ENCODE measurements around the gene MPZ.
"Not testable (repeated sequence)": the region's sequence is repeated elsewhere in the genome, so short reads cannot be mapped to it uniquely, and the experiment has no call there.

- TF ChIP-seq, protein P1, sequence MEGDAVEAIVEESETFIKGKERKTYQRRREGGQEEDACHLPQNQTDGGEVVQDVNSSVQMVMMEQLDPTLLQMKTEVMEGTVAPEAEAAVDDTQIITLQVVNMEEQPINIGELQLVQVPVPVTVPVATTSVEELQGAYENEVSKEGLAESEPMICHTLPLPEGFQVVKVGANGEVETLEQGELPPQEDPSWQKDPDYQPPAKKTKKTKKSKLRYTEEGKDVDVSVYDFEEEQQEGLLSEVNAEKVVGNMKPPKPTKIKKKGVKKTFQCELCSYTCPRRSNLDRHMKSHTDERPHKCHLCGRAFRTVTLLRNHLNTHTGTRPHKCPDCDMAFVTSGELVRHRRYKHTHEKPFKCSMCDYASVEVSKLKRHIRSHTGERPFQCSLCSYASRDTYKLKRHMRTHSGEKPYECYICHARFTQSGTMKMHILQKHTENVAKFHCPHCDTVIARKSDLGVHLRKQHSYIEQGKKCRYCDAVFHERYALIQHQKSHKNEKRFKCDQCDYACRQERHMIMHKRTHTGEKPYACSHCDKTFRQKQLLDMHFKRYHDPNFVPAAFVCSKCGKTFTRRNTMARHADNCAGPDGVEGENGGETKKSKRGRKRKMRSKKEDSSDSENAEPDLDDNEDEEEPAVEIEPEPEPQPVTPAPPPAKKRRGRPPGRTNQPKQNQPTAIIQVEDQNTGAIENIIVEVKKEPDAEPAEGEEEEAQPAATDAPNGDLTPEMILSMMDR (IDR thresholded peaks at IDR 0.05; ENCODE audit: insufficient read depth, low read length, poor library complexity, severe bottlenecking), result not testable (repeated sequence)
- TF ChIP-seq EZH2phosphoT487 (conservative IDR thresholded peaks at IDR 0.05; ENCODE audit: low read length), result not testable (repeated sequence)
Observed at GRCh38 chr1:161255955-161256520, 53.7 kb downstream of the MPZ start.
